ENCODE data around the gene NEURL3. TPM values are rescaled to one million over a fixed set of nuclear protein-coding genes. Genes with fewer than 3 reads are reported as not detected.
"Not testable (repeated sequence)": the region's sequence is repeated elsewhere in the genome, so short reads cannot be mapped to it uniquely, and the experiment has no call there.

NEURL3 gene
- polyA plus RNA-seq (2013), result 0.07 TPM

- POLR2A ChIA-PET, result no interaction called here
Observed at GRCh38 chr2:96505231-96505889, at the start of gene NEURL3. TSS of gene NEURL3 (minus strand) at chr2:96505357. CDS start at chr2:96505286, 71 bp downstream.

GRCh38 chr2:96554293-96555145 is 49.4 kb upstream of the NEURL3 start:
- H3K4me1 ChIP-seq (ENCODE audit: control extremely low read depth in 1 of 4, control insufficient read depth in 4 of 4, insufficient read depth in 4 of 4, low read length in 3 of 4), result peaks cover 0 to 11% (median 7%) of the 10 kb centered on the region in 4 experiments
- 33% methylated on average over 30 of the region's 35 CpGs for WGBS (ENCODE audit: insufficient coverage)
- POLR2A ChIA-PET, result interaction anchor here (0.6 to 5.3 kb wide), 7 partner anchors 13 to 371 kb away, joined by 3 to 44 read pairs (median 4); partner anchors contain the start of gene ARID5A
- CTCF ChIA-PET, result interaction anchor here (0.7 to 22.8 kb wide), 16 partner anchors 8 to 206 kb away, joined by 3 to 429 read pairs (median 4); partner anchors contain the start of genes ARID5A and CNNM4
- H3K27ac ChIP-seq (ENCODE audit: insufficient read depth in 1 of 2, low read depth in 1 of 2, low read length in 2 of 2, poor library complexity in 1 of 2, severe bottlenecking in 2 of 2), result no peak overlapping the region
- H3K36me3 ChIP-seq (ENCODE audit: control insufficient read depth in 4 of 4, insufficient read depth in 4 of 4, low read length in 3 of 4), result peaks cover under 1 to 38% (median 23%) of the 10 kb centered on the region in 4 experiments
- H3K27me3 ChIP-seq (replicated peaks in 2 of 5; ENCODE audit: control insufficient read depth in 4 of 5, insufficient read depth in 5 of 5, low read length in 4 of 5), result no peaks in the 10 kb centered on the region
- DNase-seq, result peak; percentile 72 to 81 (median 79)
- H3K9me3 ChIP-seq (ENCODE audit: control extremely low read depth in 1 of 5, control insufficient read depth in 4 of 5, insufficient read depth in 2 of 5, low read depth in 1 of 5, low read length in 4 of 5), result no peaks in the 10 kb centered on the region
- H3K4me3 ChIP-seq (ENCODE audit: control insufficient read depth in 1 of 7, extremely low read depth in 1 of 7, insufficient read depth in 4 of 7, low read depth in 2 of 7, low read length in 6 of 7), result peak overlapping the region in 4 of 7 experiments; percentile 14 to 70 (median 36)

More at GRCh38 chr2:96505231-96505889, at the start of gene NEURL3:
- Histone ChIP-seq H3K27me3 (replicated peaks in 2 of 5; ENCODE audit: control insufficient read depth in 4 of 5, insufficient read depth in 5 of 5, low read length in 4 of 5) (no peaks in the 10 kb centered on the region), H3K36me3 (ENCODE audit: control insufficient read depth in 4 of 4, insufficient read depth in 4 of 4, low read length in 3 of 4) (no peaks in the 10 kb centered on the region), H3K9me3 (ENCODE audit: control extremely low read depth in 1 of 5, control insufficient read depth in 4 of 5, insufficient read depth in 2 of 5, low read depth in 1 of 5, low read length in 4 of 5) (no peaks in the 10 kb centered on the region), H3K27ac (ENCODE audit: insufficient read depth in 1 of 2, low read depth in 1 of 2, low read length in 2 of 2, poor library complexity in 1 of 2, severe bottlenecking in 2 of 2) (no peak within 1 kb of the TSS), H3K4me1 (ENCODE audit: control extremely low read depth in 1 of 4, control insufficient read depth in 4 of 4, insufficient read depth in 4 of 4, low read length in 3 of 4) (peaks cover 0 to 50% (median 31%) of the 10 kb centered on the region in 4 experiments), H3K4me3 (ENCODE audit: control insufficient read depth in 1 of 7, extremely low read depth in 1 of 7, insufficient read depth in 4 of 7, low read depth in 2 of 7, low read length in 6 of 7) (no peak within 1 kb of the TSS)
- DNase-seq, result no peak
- CTCF ChIA-PET, result interaction anchor here (0.7 to 3.8 kb wide), 7 partner anchors 9 to 98 kb away, joined by 3 to 12 read pairs (median 6); no protein-coding TSS in a partner anchor
- 93% methylated on average over 7 of the region's 9 CpGs for WGBS (ENCODE audit: insufficient coverage)

GRCh38 chr2:96553957-96554292 is 48.8 kb upstream of the NEURL3 start:
- Histone ChIP-seq H3K36me3 (ENCODE audit: control insufficient read depth in 4 of 4, insufficient read depth in 4 of 4, low read length in 3 of 4) (peaks cover 2 to 44% (median 29%) of the 10 kb centered on the region in 4 experiments), H3K4me3 (ENCODE audit: control insufficient read depth in 1 of 7, extremely low read depth in 1 of 7, insufficient read depth in 4 of 7, low read depth in 2 of 7, low read length in 6 of 7) (peak overlapping the region in 1 of 7 experiments; percentile 70), H3K4me1 (ENCODE audit: control extremely low read depth in 1 of 4, control insufficient read depth in 4 of 4, insufficient read depth in 4 of 4, low read length in 3 of 4) (peaks cover 0 to 11% (median 7%) of the 10 kb centered on the region in 4 experiments)
- H3K27ac ChIP-seq (ENCODE audit: insufficient read depth in 1 of 2, low read depth in 1 of 2, low read length in 2 of 2, poor library complexity in 1 of 2, severe bottlenecking in 2 of 2); DNase-seq; H3K9me3 ChIP-seq (ENCODE audit: control extremely low read depth in 1 of 5, control insufficient read depth in 4 of 5, insufficient read depth in 2 of 5, low read depth in 1 of 5, low read length in 4 of 5); H3K27me3 ChIP-seq (replicated peaks in 2 of 5; ENCODE audit: control insufficient read depth in 4 of 5, insufficient read depth in 5 of 5, low read length in 4 of 5): not testable (repeated sequence)
- ChIA-PET CTCF (interaction anchor here (0.7 to 22.8 kb wide), 13 partner anchors 10 to 206 kb away, joined by 3 to 429 read pairs (median 5); partner anchors contain the start of genes ARID5A and CNNM4), POLR2A (interaction anchor here (0.6 to 5.3 kb wide), 7 partner anchors 12 to 372 kb away, joined by 3 to 44 read pairs (median 4); partner anchors contain the start of gene ARID5A)
- 40% methylated on average over 9 of the region's 9 CpGs for WGBS (ENCODE audit: insufficient coverage)

- POLR2A ChIA-PET, result interaction anchor here (0.6 to 5.3 kb wide), 8 partner anchors 9 to 84 kb away, joined by 3 to 44 read pairs (median 4); partner anchors contain the start of gene ARID5A
- Histone ChIP-seq H3K27ac (ENCODE audit: insufficient read depth in 1 of 2, low read depth in 1 of 2, low read length in 2 of 2, poor library complexity in 1 of 2, severe bottlenecking in 2 of 2) (no peak overlapping the region), H3K4me3 (ENCODE audit: control insufficient read depth in 1 of 7, extremely low read depth in 1 of 7, insufficient read depth in 4 of 7, low read depth in 2 of 7, low read length in 6 of 7) (no peak overlapping the region), H3K9me3 (ENCODE audit: control extremely low read depth in 1 of 5, control insufficient read depth in 4 of 5, insufficient read depth in 2 of 5, low read depth in 1 of 5, low read length in 4 of 5) (no peaks in the 10 kb centered on the region), H3K4me1 (ENCODE audit: control extremely low read depth in 1 of 4, control insufficient read depth in 4 of 4, insufficient read depth in 4 of 4, low read length in 3 of 4) (peaks cover 0 to 11% (median 7%) of the 10 kb centered on the region in 4 experiments), H3K27me3 (replicated peaks in 2 of 5; ENCODE audit: control insufficient read depth in 4 of 5, insufficient read depth in 5 of 5, low read length in 4 of 5) (no peaks in the 10 kb centered on the region), H3K36me3 (ENCODE audit: control insufficient read depth in 4 of 4, insufficient read depth in 4 of 4, low read length in 3 of 4) (peaks cover 2 to 49% (median 34%) of the 10 kb centered on the region in 4 experiments)
- CTCF ChIA-PET, result interaction anchor here (0.9 to 22.8 kb wide), 12 partner anchors 11 to 145 kb away, joined by 3 to 429 read pairs (median 4); partner anchors contain the start of gene ARID5A
- WGBS (ENCODE audit: insufficient coverage), result 95% methylated on average over 13 of the region's 16 CpGs
- no peak for DNase-seq
Observed at GRCh38 chr2:96553176-96553956, 48.2 kb upstream of the NEURL3 start.

GRCh38 chr2:96552315-96553175 is 47.4 kb upstream of the NEURL3 start:
- POLR2A ChIA-PET, result interaction anchor here (0.6 to 5.3 kb wide), 5 partner anchors 8 to 84 kb away, joined by 3 to 44 read pairs (median 3); partner anchors contain the start of gene ARID5A
- CTCF ChIA-PET, result interaction anchor here (0.9 to 22.8 kb wide), 5 partner anchors 12 to 86 kb away, joined by 3 to 429 read pairs (median 4); partner anchors contain the start of gene ARID5A
- Histone ChIP-seq H3K27me3 (replicated peaks in 2 of 5; ENCODE audit: control insufficient read depth in 4 of 5, insufficient read depth in 5 of 5, low read length in 4 of 5) (no peaks in the 10 kb centered on the region), H3K9me3 (ENCODE audit: control extremely low read depth in 1 of 5, control insufficient read depth in 4 of 5, insufficient read depth in 2 of 5, low read depth in 1 of 5, low read length in 4 of 5) (no peaks in the 10 kb centered on the region), H3K4me3 (ENCODE audit: control insufficient read depth in 1 of 7, extremely low read depth in 1 of 7, insufficient read depth in 4 of 7, low read depth in 2 of 7, low read length in 6 of 7) (no peak overlapping the region), H3K4me1 (ENCODE audit: control extremely low read depth in 1 of 4, control insufficient read depth in 4 of 4, insufficient read depth in 4 of 4, low read length in 3 of 4) (peaks cover 0 to 11% (median 7%) of the 10 kb centered on the region in 4 experiments), H3K36me3 (ENCODE audit: control insufficient read depth in 4 of 4, insufficient read depth in 4 of 4, low read length in 3 of 4) (peaks cover 4 to 54% (median 38%) of the 10 kb centered on the region in 4 experiments), H3K27ac (ENCODE audit: insufficient read depth in 1 of 2, low read depth in 1 of 2, low read length in 2 of 2, poor library complexity in 1 of 2, severe bottlenecking in 2 of 2) (no peak overlapping the region)
- no peak for DNase-seq
- WGBS (ENCODE audit: insufficient coverage), result 87% methylated on average over 12 of the region's 18 CpGs
